Upper lobe of right lung (tissue), 1 donor: ENCODE results near the gene TFAP2C. TPM values are rescaled to one million over a fixed set of nuclear protein-coding genes. Genes with fewer than 3 reads are reported as not detected.

Source experiments
- ATAC-seq: fragments of 200-7000 bp; cut with Tn5 transposase; one replicate; pipeline ENCODE4 v1.9.1; 2020; ENCODE audit warnings: mild to moderate bottlenecking, moderate library complexity
- DNase-seq: peaks from one replicate; pipeline ENCODE4 v3.0.0-alpha.2; 2020
- H3K27ac ChIP-seq: fragments of 200-600 bp; one replicate; pipeline ENCODE4 v1.8.0; 2022
- H3K27me3 ChIP-seq: fragments of 200-600 bp; one replicate; pipeline ENCODE4 v1.8.0; 2022; ENCODE audit warnings: mild to moderate bottlenecking
- H3K36me3 ChIP-seq: fragments of 200-600 bp; one replicate; pipeline ENCODE4 v1.8.0; 2022
- H3K4me1 ChIP-seq: fragments of 200-600 bp; one replicate; pipeline ENCODE4 v1.8.0; 2022
- H3K4me3 ChIP-seq: fragments of 200-600 bp; one replicate; pipeline ENCODE4 v1.8.0; 2022; ENCODE audit warnings: mild to moderate bottlenecking
- H3K9me3 ChIP-seq: fragments of 200-600 bp; one replicate; pipeline ENCODE4 v1.8.0; 2022
- intact Hi-C: fragments of 100-400 bp; cut with DNase I; formaldehyde crosslinking; loops from one replicate; pipeline ENCODE4 v1.11.0; 2022
- total RNA-seq: library from RNA; stranded (reverse); fragmentation: NEBNext Ultra II Directional; extraction: Animal tissue kit (Norgen Biotek cat#: 25700); gene quantifications from one replicate; pipeline ENCODE4 v1.2.1, GENCODE V29; 2021
- TF ChIP-seq, protein P1 (sequence below): fragments of 200-600 bp; IDR thresholded peaks from one replicate; pipeline ENCODE4 v1.8.0; 2022; ENCODE audit warnings: antibody characterized with exemption
- donor health status: DM: no; HTN: yes; CAD: no; lungs with severe emphysema.

The TFAP2C gene
- total RNA-seq, 1 donor from 2014 or later, result 5.2 TPM

- intact Hi-C loops, result no loop called here
- TF ChIP-seq, protein P1, sequence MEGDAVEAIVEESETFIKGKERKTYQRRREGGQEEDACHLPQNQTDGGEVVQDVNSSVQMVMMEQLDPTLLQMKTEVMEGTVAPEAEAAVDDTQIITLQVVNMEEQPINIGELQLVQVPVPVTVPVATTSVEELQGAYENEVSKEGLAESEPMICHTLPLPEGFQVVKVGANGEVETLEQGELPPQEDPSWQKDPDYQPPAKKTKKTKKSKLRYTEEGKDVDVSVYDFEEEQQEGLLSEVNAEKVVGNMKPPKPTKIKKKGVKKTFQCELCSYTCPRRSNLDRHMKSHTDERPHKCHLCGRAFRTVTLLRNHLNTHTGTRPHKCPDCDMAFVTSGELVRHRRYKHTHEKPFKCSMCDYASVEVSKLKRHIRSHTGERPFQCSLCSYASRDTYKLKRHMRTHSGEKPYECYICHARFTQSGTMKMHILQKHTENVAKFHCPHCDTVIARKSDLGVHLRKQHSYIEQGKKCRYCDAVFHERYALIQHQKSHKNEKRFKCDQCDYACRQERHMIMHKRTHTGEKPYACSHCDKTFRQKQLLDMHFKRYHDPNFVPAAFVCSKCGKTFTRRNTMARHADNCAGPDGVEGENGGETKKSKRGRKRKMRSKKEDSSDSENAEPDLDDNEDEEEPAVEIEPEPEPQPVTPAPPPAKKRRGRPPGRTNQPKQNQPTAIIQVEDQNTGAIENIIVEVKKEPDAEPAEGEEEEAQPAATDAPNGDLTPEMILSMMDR, result no peak
- H3K27ac ChIP-seq, result no peak overlapping the region
- ATAC-seq (no peak), DNase-seq (no peak)
- H3K4me3 ChIP-seq, result no peak overlapping the region
- no peaks in the 10 kb centered on the region for H3K27me3 ChIP-seq
- H3K36me3 ChIP-seq, result no peaks in the 10 kb centered on the region
- no peaks in the 10 kb centered on the region for H3K4me1 ChIP-seq
- H3K9me3 ChIP-seq, result no peaks in the 10 kb centered on the region
Measured at GRCh38 chr20:56595746-56596475, 33.2 kb upstream of the TFAP2C start.

DNA sequence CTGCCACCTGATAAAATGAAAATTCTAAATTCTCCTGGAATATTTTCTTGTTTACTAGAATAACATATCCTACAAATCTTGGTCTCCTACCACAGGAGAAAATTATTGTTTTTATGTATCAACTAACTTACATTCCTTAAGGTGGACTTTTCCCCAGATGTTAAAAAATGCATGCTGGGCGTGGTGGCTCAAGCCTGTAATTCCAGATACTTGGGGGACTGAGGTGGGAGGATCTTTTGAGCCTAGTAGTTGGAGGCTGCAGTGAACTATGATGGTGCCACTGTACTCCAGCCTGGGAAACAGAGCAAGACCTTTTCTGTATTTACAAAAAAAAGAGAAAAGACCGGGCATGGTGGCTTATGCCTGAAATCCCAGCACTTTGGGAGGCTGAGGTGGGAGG lies 27.9 kb upstream of the TFAP2C start:
- no peak overlapping the region for H3K27ac ChIP-seq
- H3K9me3 ChIP-seq, result no peaks in the 10 kb centered on the region
- H3K4me3 ChIP-seq, result no peak overlapping the region
- no peaks in the 10 kb centered on the region for H3K36me3 ChIP-seq
- H3K27me3 ChIP-seq, result no peaks in the 10 kb centered on the region
- TF ChIP-seq, protein P1, result no peak
- H3K4me1 ChIP-seq, result no peaks in the 10 kb centered on the region
- DNase-seq (no peak), ATAC-seq (no peak)
- intact Hi-C loops, result no loop called here

- intact Hi-C loops, result no loop called here
- DNase-seq, result no peak
- TF ChIP-seq, protein P1, result no peak
Measured at GRCh38 chr20:56604673-56605072, 24.4 kb upstream of the TFAP2C start.

GRCh38 chr20:56605261-56605996 lies 23.7 kb upstream of the TFAP2C start:
- Histone ChIP-seq H3K9me3 (no peaks in the 10 kb centered on the region), H3K27me3 (no peaks in the 10 kb centered on the region), H3K4me3 (no peak overlapping the region), H3K4me1 (no peaks in the 10 kb centered on the region), H3K27ac (no peak overlapping the region), H3K36me3 (no peaks in the 10 kb centered on the region)
- intact Hi-C loops, result no loop called here
- TF ChIP-seq, protein P1, result no peak
- DNase-seq, result no peak
- no peak for ATAC-seq

More at GRCh38 chr20:56604673-56605072, 24.4 kb upstream of the TFAP2C start:
- no peaks in the 10 kb centered on the region for H3K4me1 ChIP-seq
- H3K27ac ChIP-seq, result no peak overlapping the region
- no peak for ATAC-seq
- no peak overlapping the region for H3K4me3 ChIP-seq
- H3K36me3 ChIP-seq, result no peaks in the 10 kb centered on the region
- H3K9me3 ChIP-seq, result no peaks in the 10 kb centered on the region
- H3K27me3 ChIP-seq, result no peaks in the 10 kb centered on the region

GRCh38 chr20:56606174-56606945 lies 22.7 kb upstream of the TFAP2C start:
- H3K4me3 ChIP-seq, result no peak overlapping the region
- H3K27ac ChIP-seq, result no peak overlapping the region
- H3K27me3 ChIP-seq, result no peaks in the 10 kb centered on the region
- intact Hi-C loops, result no loop called here
- ATAC-seq (peak; percentile 85), DNase-seq (no peak)
- no peaks in the 10 kb centered on the region for H3K9me3 ChIP-seq
- H3K36me3 ChIP-seq, result no peaks in the 10 kb centered on the region
- TF ChIP-seq, protein P1, result no peak
- H3K4me1 ChIP-seq, result no peaks in the 10 kb centered on the region
